ENCODE measurements around the gene AP3B1. TPM values are rescaled to one million over a fixed set of nuclear protein-coding genes. Genes with fewer than 3 reads are reported as not detected.

The AP3B1 gene
- total and polyA plus RNA-seq, 2 of the 8 experiments (the other 6 are each of a cell fraction or from before 2014, with no cell fraction given): 45.8 to 48.3 TPM

DNA sequence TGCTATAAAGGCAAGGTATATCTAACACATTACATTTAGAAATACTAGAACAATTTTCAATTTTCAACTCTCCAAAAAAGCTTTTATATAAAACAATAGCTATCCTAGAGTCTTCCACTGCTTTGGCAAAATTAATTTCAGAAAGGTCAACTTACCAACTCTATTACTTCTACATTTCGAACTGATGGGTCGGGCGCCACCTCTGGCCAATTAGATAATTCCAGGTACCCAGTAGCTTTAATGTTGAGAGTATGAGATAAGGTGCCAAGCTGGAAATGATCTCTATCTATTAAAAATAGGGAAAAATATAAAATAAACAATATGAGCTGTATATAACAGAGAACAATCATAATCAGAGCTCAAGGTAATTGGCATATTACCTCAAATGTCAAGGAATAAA is 166.6 kb downstream of the AP3B1 start:
- POLR2A ChIA-PET (ENCODE audit: partially characterized antibody): interaction anchor here (1.3 kb wide), 1 partner anchor 86 kb away, joined by 4 read pairs; no protein-coding TSS in a partner anchor
- Histone ChIP-seq H2BK120ac (replicated peaks; ENCODE audit: low read depth, low read length) (no peak overlapping the region), H2BK20ac (ENCODE audit: low read length) (no peak overlapping the region), H3K9ac (replicated peaks in 1 of 4; ENCODE audit: extremely low read depth in 1 of 4, low read depth in 3 of 4, low read length in 3 of 4) (no peak overlapping the region), H3K79me2 (ENCODE audit: control insufficient read depth in 1 of 2, insufficient read depth in 2 of 2, low read length in 2 of 2) (no peaks in the 10 kb centered on the region), H3K9me3 (ENCODE audit: insufficient read depth in 2 of 2, low read depth in 1 of 2, low read length in 1 of 2) (no peaks in the 10 kb centered on the region), H4K91ac (replicated peaks; ENCODE audit: insufficient read length, low read length) (no peak overlapping the region), H3K36me3 (ENCODE audit: control insufficient read depth in 2 of 4, insufficient read depth in 4 of 4, low read length in 3 of 4) (peaks cover 0 to 2% (median under 1%) of the 10 kb centered on the region in 4 experiments; a peak in 1 of 8 replicates), H2BK5ac (ENCODE audit: low read depth, low read length) (no peak overlapping the region), H3K79me1 (ENCODE audit: low read depth, low read length) (no peaks in the 10 kb centered on the region), H2BK15ac (ENCODE audit: low read length) (no peak overlapping the region), H3K27me3 (replicated peaks in 1 of 4; ENCODE audit: control insufficient read depth in 3 of 4, extremely low read depth in 1 of 4, insufficient read depth in 3 of 4, low read length in 3 of 4) (no peaks in the 10 kb centered on the region), H3K18ac (ENCODE audit: extremely low read depth, low read length) (no peak overlapping the region), H3K4ac (replicated peaks; ENCODE audit: insufficient read length, low read depth, low read length) (no peak overlapping the region), H3K23me2 (ENCODE audit: low read depth, low read length) (peaks cover 1% of the 10 kb centered on the region; the same call in 1 of the 2 replicates), H2BK12ac (ENCODE audit: low read depth, low read length) (no peak overlapping the region), H4K8ac (ENCODE audit: extremely low read depth, insufficient read depth, low read length) (no peak overlapping the region), H3K27ac (ENCODE audit: low read depth, low read length) (no peak overlapping the region), H4K5ac (ENCODE audit: insufficient read length, low read depth, low read length) (no peak overlapping the region), H3K14ac (ENCODE audit: insufficient read length) (no peak overlapping the region), H4K20me1 (replicated peaks in 1 of 2; ENCODE audit: control insufficient read depth in 1 of 2, insufficient read depth in 2 of 2, low read length in 2 of 2) (no peaks in the 10 kb centered on the region), H3K4me2 (ENCODE audit: insufficient read depth in 1 of 2, low read depth in 2 of 2, low read length in 2 of 2) (no peak overlapping the region), H3K56ac (replicated peaks; ENCODE audit: insufficient read length, low read depth, low read length) (no peak overlapping the region), H2AFZ (ENCODE audit: low read length) (no peak overlapping the region), H3K23ac (ENCODE audit: insufficient read length) (no peak overlapping the region), H3K4me1 (replicated peaks in 1 of 4; ENCODE audit: control insufficient read depth in 3 of 4, insufficient read depth in 4 of 4, low read length in 3 of 4) (no peaks in the 10 kb centered on the region), H2AK5ac (ENCODE audit: low read depth, low read length) (no peak overlapping the region), H3K4me3 (ENCODE audit: extremely low read depth in 1 of 4, insufficient read depth in 2 of 4, low read depth in 3 of 4, low read length in 4 of 4) (no peak overlapping the region)
- WGBS, 2 experiments (ENCODE audit: extremely low coverage in 1 of 2, insufficient coverage in 1 of 2, insufficient read length in 1 of 2, insufficient replicate concordance in 2 of 2, low coverage in 1 of 2, low lambda C conversion rate in 2 of 2, missing lambda C conversion rate in 1 of 2): 45% methylated on average over 3 of the region's 3 CpGs; no CpG with 5 or more reads in 1 of the 2 experiments
- FAIRE-seq: no peak
- CTCF ChIA-PET (ENCODE audit: partially characterized antibody): interaction anchor here (0.7 to 5.1 kb wide), 27 partner anchors 10 to 391 kb away, joined by 3 to 64 read pairs (median 3); no protein-coding TSS in a partner anchor
- TF ChIP-seq RAD21 (IDR thresholded peaks at IDR 0.05 in 1 of 2, conservative IDR thresholded peaks at IDR 0.05 in 1 of 2; ENCODE audit: low read depth in 2 of 2, low read length in 2 of 2) (peak; percentile 38 to 45), SIRT6 (IDR thresholded peaks at IDR 0.05; ENCODE audit: low read length) (no peak)
- TF ChIP-seq, protein P1, sequence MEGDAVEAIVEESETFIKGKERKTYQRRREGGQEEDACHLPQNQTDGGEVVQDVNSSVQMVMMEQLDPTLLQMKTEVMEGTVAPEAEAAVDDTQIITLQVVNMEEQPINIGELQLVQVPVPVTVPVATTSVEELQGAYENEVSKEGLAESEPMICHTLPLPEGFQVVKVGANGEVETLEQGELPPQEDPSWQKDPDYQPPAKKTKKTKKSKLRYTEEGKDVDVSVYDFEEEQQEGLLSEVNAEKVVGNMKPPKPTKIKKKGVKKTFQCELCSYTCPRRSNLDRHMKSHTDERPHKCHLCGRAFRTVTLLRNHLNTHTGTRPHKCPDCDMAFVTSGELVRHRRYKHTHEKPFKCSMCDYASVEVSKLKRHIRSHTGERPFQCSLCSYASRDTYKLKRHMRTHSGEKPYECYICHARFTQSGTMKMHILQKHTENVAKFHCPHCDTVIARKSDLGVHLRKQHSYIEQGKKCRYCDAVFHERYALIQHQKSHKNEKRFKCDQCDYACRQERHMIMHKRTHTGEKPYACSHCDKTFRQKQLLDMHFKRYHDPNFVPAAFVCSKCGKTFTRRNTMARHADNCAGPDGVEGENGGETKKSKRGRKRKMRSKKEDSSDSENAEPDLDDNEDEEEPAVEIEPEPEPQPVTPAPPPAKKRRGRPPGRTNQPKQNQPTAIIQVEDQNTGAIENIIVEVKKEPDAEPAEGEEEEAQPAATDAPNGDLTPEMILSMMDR (IDR thresholded peaks at IDR 0.05; ENCODE audit: control extremely low read depth in 1 of 3, insufficient read depth in 1 of 3, low read depth in 1 of 3, low read length in 3 of 3): peak in 2 of 3 experiments; percentile 50 to 52; a peak in 3 of 4 replicates
- peak in 1 of 2 experiments; percentile 59 for DNase-seq (ENCODE audit: low read depth in 1 of 2, low spot score in 2 of 2)

Data from H1 (cell line).